ENCODE results near the gene DNAH10. TPM values are rescaled to one million over a fixed set of nuclear protein-coding genes. Genes with fewer than 3 reads are reported as not detected.
"Not testable (repeated sequence)": the region's sequence is repeated elsewhere in the genome, so short reads cannot be mapped to it uniquely, and the experiment has no call there.

DNAH10 gene
- total and polyA plus RNA-seq, 9 donors, result 0.05 to 20.2 (median 0.72) TPM

- Histone ChIP-seq H3K27ac (no peak overlapping the region), H3K27me3 (no peaks in the 10 kb centered on the region), H3K36me3 (no peaks in the 10 kb centered on the region), H3K9me3 (no peaks in the 10 kb centered on the region), H3K4me1 (ENCODE audit: insufficient read depth) (no peaks in the 10 kb centered on the region), H3K4me3 (no peak overlapping the region)
- TF ChIP-seq POLR2A (IDR thresholded peaks at IDR 0.05), result no peak
- no peak for TF ChIP-seq CTCF (IDR thresholded peaks at IDR 0.05)
- TF ChIP-seq EP300 (IDR thresholded peaks at IDR 0.05), result no peak
- DNase-seq, result no peak
- 85 to 94% (median 88%) methylated on average over 9 of the region's 9 CpGs for WGBS, 3 donors
- intact Hi-C loops (cut with DNase I), result no loop called here
Measured at GRCh38 chr12:123788541-123788940, 26.4 kb downstream of the DNAH10 start.

GRCh38 chr12:123789422-123789821, 27.3 kb downstream of the DNAH10 start:
- intact Hi-C loops (cut with DNase I); H3K4me3 ChIP-seq; DNase-seq; H3K27ac ChIP-seq; H3K9me3 ChIP-seq; H3K27me3 ChIP-seq; H3K36me3 ChIP-seq; H3K4me1 ChIP-seq (ENCODE audit: insufficient read depth): not testable (repeated sequence)
- WGBS, 3 donors, result 85 to 91% (median 88%) methylated on average over 8 of the region's 8 CpGs

DNA sequence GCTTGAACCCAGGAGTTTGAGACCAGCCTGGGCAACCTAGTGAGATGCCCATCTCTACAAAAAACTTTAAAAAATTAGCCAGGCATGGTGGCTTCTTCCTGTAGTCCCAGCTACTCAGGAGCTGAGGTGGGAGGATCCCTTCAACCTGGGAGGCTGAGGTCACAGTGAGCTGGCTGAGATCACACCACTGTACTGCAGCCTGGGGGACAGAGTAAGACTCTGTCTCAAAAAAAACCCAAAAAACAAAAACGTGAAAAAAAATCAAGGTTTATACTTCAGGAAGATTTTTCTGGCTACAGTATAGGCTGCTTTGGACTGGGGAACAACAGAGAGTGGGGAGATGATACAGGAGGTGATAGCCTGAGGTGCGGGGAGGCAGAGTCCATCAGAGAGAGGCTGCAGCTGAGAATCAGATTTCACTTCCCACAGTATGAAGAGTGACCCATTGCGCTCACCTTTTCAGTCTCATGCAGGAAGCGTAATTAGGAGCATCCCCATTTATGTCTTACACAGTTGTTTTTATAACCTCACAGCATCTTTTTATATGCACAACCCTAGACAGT, 28.9 kb downstream of the DNAH10 start:
- WGBS, 3 donors, result 66 to 73% (median 72%) methylated on average over 4 of the region's 4 CpGs
- TF ChIP-seq CTCF (IDR thresholded peaks at IDR 0.05) (no peak), EP300 (IDR thresholded peaks at IDR 0.05) (no peak), POLR2A (IDR thresholded peaks at IDR 0.05) (no peak)
- H3K27ac ChIP-seq, result no peak overlapping the region
- no peaks in the 10 kb centered on the region for H3K4me1 ChIP-seq (ENCODE audit: insufficient read depth)
- intact Hi-C loops (cut with DNase I), result no loop called here
- H3K9me3 ChIP-seq, result no peaks in the 10 kb centered on the region
- H3K36me3 ChIP-seq, result no peaks in the 10 kb centered on the region
- no peak for DNase-seq
- H3K27me3 ChIP-seq, result no peaks in the 10 kb centered on the region
- H3K4me3 ChIP-seq, result no peak overlapping the region

DNA sequence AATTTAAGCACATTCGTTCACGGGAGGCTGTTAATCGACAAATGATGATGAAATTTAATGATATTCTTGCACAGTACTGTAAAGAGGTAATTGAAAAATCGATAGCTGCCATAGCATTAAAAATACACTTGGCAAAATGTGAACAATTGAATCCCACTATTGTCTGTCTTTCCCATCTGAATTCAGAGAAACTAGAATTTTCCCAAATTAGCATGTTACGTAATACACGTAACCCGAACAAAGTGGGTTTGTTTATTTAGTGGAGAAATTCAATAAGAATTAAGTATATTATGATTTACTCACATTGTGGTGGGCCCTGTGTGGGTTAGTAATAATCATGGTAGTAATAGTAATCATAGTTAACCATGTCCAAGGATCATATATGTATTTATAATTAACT, 31.9 kb downstream of the DNAH10 start:
- H3K9me3 ChIP-seq, result no peaks in the 10 kb centered on the region
- intact Hi-C loops (cut with DNase I), result no loop called here
- WGBS, 3 donors, result 82 to 87% (median 83%) methylated on average over 7 of the region's 7 CpGs

More for the DNA sequence above, 31.9 kb downstream of the DNAH10 start:
- TF ChIP-seq POLR2A (IDR thresholded peaks at IDR 0.05) (no peak), EP300 (IDR thresholded peaks at IDR 0.05) (no peak), CTCF (IDR thresholded peaks at IDR 0.05) (no peak)
- no peak for DNase-seq
- H3K27me3 ChIP-seq, result no peaks in the 10 kb centered on the region
- H3K27ac ChIP-seq, result no peak overlapping the region
- H3K36me3 ChIP-seq, result no peaks in the 10 kb centered on the region
- no peak overlapping the region for H3K4me3 ChIP-seq
- no peaks in the 10 kb centered on the region for H3K4me1 ChIP-seq (ENCODE audit: insufficient read depth)
